HFFc6 (cell line): ENCODE data around the gene OR6N2. TPM values are rescaled to one million over a fixed set of nuclear protein-coding genes. Genes with fewer than 3 reads are reported as not detected.

ENCODE experiments used
- DNase-seq: peaks from one replicate; pipeline ENCODE4 v3.0.0-alpha.2; 2018
- H3K27ac Mint-ChIP-seq: 2 replicates; pipeline ENCODE4 v1.8.0; 2020; ENCODE audit warnings: mild to moderate bottlenecking, mixed read lengths
- H3K27me3 Mint-ChIP-seq: 2 replicates; pipeline ENCODE4 v1.8.0; 2021; ENCODE audit warnings: mild to moderate bottlenecking, moderate library complexity, mixed read lengths; ENCODE audit not compliant: insufficient read depth
- H3K36me3 Mint-ChIP-seq: 2 replicates; pipeline ENCODE4 v1.8.0; 2021; ENCODE audit warnings: low read depth, mixed read lengths
- H3K4me1 Mint-ChIP-seq: 2 replicates; pipeline ENCODE4 v1.8.0; 2020; ENCODE audit warnings: low read depth, mixed read lengths
- H3K4me3 Mint-ChIP-seq: 2 replicates; pipeline ENCODE4 v1.8.0; 2020; ENCODE audit warnings: mild to moderate bottlenecking, moderate library complexity, mixed read lengths
- H3K9me3 Mint-ChIP-seq: 2 replicates; pipeline ENCODE4 v1.8.0; 2020; ENCODE audit warnings: mild to moderate bottlenecking, mixed read lengths
- long read RNA-seq: library from polyadenylated mRNA; unstranded; transcript quantifications from one replicate; pipeline ENCODE4 v2.0.0, GENCODE V29; 2019
- total RNA-seq, 6 experiments: library from RNA; stranded (reverse); fragmentation: NEBNext Ultra II Directional; extraction: Animal tissue kit (Norgen Biotek cat#: 25700); gene quantifications; 2 replicates in 1 of 6; 3 replicates in 5 of 6; pipeline ENCODE4 v1.2.3, GENCODE V29; 2021
- TF ChIP-seq, protein P1 (sequence below): fragments of 200-600 bp; sonication (generic); IDR thresholded peaks from 2 replicates; pipeline ENCODE4 v1.5.0; 2021; ENCODE audit warnings: antibody characterized with exemption, mild to moderate bottlenecking

Gene OR6N2, protein sequence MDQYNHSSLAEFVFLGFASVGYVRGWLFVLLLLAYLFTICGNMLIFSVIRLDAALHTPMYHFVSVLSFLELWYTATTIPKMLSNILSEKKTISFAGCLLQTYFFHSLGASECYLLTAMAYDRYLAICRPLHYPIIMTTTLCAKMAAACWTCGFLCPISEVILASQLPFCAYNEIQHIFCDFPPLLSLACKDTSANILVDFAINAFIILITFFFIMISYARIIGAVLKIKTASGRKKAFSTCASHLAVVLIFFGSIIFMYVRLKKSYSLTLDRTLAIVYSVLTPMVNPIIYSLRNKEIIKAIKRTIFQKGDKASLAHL
- not detected for total RNA-seq
- long read RNA-seq, result 0 reads

DNA sequence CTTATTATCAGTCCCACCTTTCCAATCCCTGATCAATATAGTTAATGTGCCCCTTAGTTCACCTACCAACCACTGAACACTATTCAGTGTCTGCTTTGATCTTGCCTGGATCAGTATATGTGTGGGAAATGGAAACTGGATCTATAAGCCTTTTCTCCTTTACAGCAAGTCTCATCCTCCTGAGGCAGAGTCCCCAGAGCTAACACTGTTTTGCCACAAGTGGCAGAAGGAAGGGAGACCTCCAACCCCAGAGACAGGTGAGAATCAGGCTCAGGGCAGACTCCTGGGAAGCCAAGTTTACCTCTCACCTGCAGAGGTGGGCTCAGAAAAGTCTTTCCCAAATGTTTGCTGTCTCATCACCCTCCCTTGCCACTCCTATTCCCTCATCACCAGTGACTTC, at the start of gene OR6N2:
TSS of gene OR6N2 (minus strand) at position 101 of the 400 bp plus-strand sequence. CDS start 3,569 bp downstream, outside the sequence.
- TF ChIP-seq, protein P1, sequence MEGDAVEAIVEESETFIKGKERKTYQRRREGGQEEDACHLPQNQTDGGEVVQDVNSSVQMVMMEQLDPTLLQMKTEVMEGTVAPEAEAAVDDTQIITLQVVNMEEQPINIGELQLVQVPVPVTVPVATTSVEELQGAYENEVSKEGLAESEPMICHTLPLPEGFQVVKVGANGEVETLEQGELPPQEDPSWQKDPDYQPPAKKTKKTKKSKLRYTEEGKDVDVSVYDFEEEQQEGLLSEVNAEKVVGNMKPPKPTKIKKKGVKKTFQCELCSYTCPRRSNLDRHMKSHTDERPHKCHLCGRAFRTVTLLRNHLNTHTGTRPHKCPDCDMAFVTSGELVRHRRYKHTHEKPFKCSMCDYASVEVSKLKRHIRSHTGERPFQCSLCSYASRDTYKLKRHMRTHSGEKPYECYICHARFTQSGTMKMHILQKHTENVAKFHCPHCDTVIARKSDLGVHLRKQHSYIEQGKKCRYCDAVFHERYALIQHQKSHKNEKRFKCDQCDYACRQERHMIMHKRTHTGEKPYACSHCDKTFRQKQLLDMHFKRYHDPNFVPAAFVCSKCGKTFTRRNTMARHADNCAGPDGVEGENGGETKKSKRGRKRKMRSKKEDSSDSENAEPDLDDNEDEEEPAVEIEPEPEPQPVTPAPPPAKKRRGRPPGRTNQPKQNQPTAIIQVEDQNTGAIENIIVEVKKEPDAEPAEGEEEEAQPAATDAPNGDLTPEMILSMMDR, result no peak
- Mint-ChIP-seq H3K4me1 (no peaks in the 10 kb centered on the region), H3K27ac (no peak within 1 kb of the TSS), H3K36me3 (no peaks in the 10 kb centered on the region), H3K9me3 (peaks cover 36% of the 10 kb centered on the region), H3K27me3 (no peaks in the 10 kb centered on the region), H3K4me3 (no peak within 1 kb of the TSS)
- DNase-seq, result no peak

DNA sequence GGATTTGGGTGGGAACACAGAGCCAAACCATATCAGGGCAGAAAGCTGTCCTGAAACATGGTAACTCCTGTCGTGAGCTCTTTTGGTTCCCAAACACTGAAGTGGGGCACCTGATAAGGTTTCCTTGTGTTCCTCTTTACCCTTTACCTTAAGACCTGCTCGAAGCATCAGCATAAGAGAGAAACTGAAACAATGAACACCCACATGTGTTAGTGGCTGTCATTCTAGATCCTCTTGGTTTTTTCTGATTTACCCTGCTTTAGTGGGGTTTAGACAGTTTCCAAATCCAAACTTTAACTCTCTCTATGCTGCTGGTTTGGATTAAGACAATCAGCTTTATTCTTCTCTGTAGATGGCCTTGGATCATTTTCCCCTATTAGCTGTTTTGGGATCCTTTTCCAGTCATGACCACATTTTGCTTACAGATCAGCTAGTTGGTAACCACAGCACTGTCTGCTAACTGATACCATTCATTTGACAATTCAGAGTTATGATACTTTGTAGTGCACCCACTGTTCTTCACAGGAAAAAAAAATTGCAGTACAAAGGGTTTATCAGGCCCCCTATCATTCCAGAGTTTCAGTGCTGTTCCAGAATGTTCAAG, 49.2 kb upstream of the OR6N2 start:
- H3K27ac Mint-ChIP-seq, result no peak overlapping the region
- no peak for DNase-seq
- no peak overlapping the region for H3K4me3 Mint-ChIP-seq
- H3K36me3 Mint-ChIP-seq, result no peaks in the 10 kb centered on the region; the same call in 1 of the 2 replicates
- TF ChIP-seq, protein P1, result no peak
- H3K4me1 Mint-ChIP-seq, result no peaks in the 10 kb centered on the region
- no peaks in the 10 kb centered on the region for H3K27me3 Mint-ChIP-seq
- peaks cover 33% of the 10 kb centered on the region for H3K9me3 Mint-ChIP-seq

DNA sequence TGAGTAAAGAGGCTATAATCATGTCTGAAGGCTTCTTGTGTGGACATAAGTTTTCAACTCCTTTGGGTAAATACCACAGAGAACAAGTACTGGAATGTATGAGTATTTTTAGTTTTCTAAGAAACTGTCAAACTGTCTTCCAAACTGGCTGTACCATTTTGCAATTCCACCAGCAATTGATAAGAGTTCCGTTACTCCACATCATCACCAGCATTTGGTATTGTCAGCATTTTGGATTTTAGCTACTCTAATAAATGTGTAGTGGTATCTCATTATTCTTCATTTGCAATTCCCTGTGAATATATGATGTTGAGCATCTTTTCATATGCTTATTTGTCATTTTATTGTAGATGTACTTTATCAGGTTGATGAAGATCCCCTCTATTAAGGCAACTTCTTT, 40.7 kb upstream of the OR6N2 start:
- H3K4me1 Mint-ChIP-seq, result no peaks in the 10 kb centered on the region
- DNase-seq, result no peak
- no peaks in the 10 kb centered on the region for H3K36me3 Mint-ChIP-seq
- H3K9me3 Mint-ChIP-seq, result peaks cover 42% of the 10 kb centered on the region
- TF ChIP-seq, protein P1, result no peak
- no peaks in the 10 kb centered on the region for H3K27me3 Mint-ChIP-seq
- no peak overlapping the region for H3K27ac Mint-ChIP-seq
- no peak overlapping the region for H3K4me3 Mint-ChIP-seq

DNA sequence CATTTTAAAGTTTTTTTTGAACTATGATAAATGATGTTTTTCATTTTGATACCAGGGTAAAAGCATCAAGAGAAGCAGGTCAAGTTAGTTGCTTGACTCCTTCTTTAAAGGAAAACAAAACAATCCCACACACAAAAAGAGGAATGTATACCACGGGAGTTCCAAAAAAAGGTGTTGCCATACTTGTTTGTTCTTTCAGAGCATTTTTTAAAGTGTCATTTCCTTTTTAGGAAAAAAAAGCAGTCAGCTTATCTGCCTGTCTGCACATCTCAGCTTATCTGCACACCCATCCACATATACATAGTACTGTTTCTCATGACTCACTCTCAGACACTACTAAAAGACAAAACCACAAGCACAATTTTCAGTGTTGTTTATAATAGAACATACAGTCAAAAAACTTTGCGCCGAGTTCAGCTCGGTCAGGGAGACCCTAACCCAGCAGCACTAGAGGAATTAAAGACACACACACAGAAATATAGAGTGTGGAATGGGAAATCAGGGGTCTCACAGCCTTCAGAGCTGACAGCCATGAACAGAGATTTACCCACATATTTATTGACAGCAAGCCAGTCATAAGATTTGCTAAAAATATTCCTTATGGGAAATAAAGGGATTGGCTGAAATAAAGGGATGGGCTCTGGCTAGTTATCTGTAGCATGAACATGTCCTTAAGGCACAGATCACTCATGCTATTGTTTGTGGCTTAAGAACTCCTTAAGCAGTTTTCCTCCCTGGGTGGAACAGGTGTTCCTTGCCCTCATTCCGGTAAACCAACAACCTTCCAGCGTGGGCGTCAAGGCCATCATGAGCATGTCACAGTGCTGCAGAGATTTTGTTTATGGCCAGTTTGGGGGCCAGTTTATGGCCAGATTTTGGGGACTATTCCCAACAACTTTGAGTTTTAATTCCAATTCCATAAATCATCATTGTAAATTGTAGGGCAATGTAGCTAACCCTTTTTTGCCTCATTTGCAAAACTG, 38.7 kb upstream of the OR6N2 start:
- no peak overlapping the region for H3K4me3 Mint-ChIP-seq
- no peaks in the 10 kb centered on the region for H3K27me3 Mint-ChIP-seq
- TF ChIP-seq, protein P1, result no peak
- H3K9me3 Mint-ChIP-seq, result peaks cover 41% of the 10 kb centered on the region
- no peak for DNase-seq
- H3K36me3 Mint-ChIP-seq, result no peaks in the 10 kb centered on the region
- H3K27ac Mint-ChIP-seq, result no peak overlapping the region
- no peaks in the 10 kb centered on the region for H3K4me1 Mint-ChIP-seq

DNA sequence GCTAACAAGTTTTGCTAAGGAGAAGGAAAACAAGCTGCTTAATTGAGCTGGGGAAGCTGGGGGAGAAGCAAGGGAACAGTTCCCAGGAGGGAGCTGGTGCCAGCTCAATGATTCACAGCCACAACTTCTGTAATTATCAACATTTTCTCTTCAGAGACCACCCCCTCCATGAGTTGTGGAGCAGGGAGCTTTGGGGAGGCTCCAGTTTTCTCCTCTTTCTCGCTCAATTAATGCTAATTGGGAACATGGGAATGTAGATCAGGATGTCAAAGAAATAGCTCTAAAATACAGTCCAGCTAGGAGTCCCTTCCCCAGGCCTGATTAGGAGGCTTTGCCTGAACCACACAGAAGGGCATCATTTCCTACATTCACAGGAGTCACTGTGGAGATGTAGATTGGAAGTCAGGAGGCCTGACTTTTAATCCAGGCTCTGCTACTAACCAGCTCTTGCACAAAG, 38.0 kb upstream of the OR6N2 start:
- no peak for DNase-seq
- H3K27ac Mint-ChIP-seq, result no peak overlapping the region
- no peaks in the 10 kb centered on the region for H3K36me3 Mint-ChIP-seq
- H3K27me3 Mint-ChIP-seq, result no peaks in the 10 kb centered on the region
- H3K4me3 Mint-ChIP-seq, result no peak overlapping the region
- no peaks in the 10 kb centered on the region for H3K4me1 Mint-ChIP-seq
- TF ChIP-seq, protein P1, result no peak
- peaks cover 34% of the 10 kb centered on the region for H3K9me3 Mint-ChIP-seq
